Trophoblast cell (in vitro differentiated cells and primary cell): Measurements from ENCODE around the gene TUBGCP2.
"Not testable (repeated sequence)": the region's sequence is repeated elsewhere in the genome, so short reads cannot be mapped to it uniquely, and the experiment has no call there.

Experiments used
- DNase-seq, 2 donors: peaks; one replicate each; pipeline ENCODE4 v3.0.0-alpha.2; 2016
- H2AFZ ChIP-seq: 2 replicates; pipeline ENCODE4 v1.6.1; 2013; ENCODE audit warnings: low read length, moderate library complexity, mild to moderate bottlenecking; ENCODE audit not compliant: insufficient read depth, poor library complexity
- H2AK5ac ChIP-seq: 2 replicates; pipeline ENCODE4 v1.6.1; 2013; ENCODE audit warnings: mild to moderate bottlenecking, low read length
- H2BK120ac ChIP-seq: 2 replicates; pipeline ENCODE4 v1.6.1; 2013; ENCODE audit warnings: low read length, mild to moderate bottlenecking, moderate library complexity; ENCODE audit not compliant: insufficient read depth, poor library complexity
- H2BK12ac ChIP-seq: 2 replicates; pipeline ENCODE4 v1.6.1; 2013; ENCODE audit warnings: mild to moderate bottlenecking, low read length, moderate library complexity
- H2BK5ac ChIP-seq: 2 replicates; pipeline ENCODE4 v1.6.1; 2013; ENCODE audit warnings: low read length, low read depth, moderate library complexity, mild to moderate bottlenecking; ENCODE audit not compliant: poor library complexity
- H3K14ac ChIP-seq: 2 replicates; pipeline ENCODE4 v1.6.1; 2013; ENCODE audit warnings: mild to moderate bottlenecking, low read length
- H3K18ac ChIP-seq: 2 replicates; pipeline ENCODE4 v1.6.1; 2013; ENCODE audit warnings: mild to moderate bottlenecking, low read length
- H3K23ac ChIP-seq: 2 replicates; pipeline ENCODE4 v1.6.1; 2013; ENCODE audit warnings: low read length
- H3K27ac ChIP-seq: 2 replicates; pipeline ENCODE4 v1.5.1; 2013; ENCODE audit warnings: low read depth, mild to moderate bottlenecking, inconsistent platforms, low read length, moderate library complexity
- H3K27me3 ChIP-seq: 2 replicates; pipeline ENCODE4 v1.6.1; 2013; ENCODE audit warnings: inconsistent platforms, mild to moderate bottlenecking, low read length, moderate library complexity; ENCODE audit not compliant: insufficient read depth
- H3K36me3 ChIP-seq, 2 experiments: 1 replicate in 1 of 2; 2 replicates in 1 of 2; pipeline ENCODE4 v1.6.1; 2013; ENCODE audit warnings: low read length in 2 of 2, mild to moderate bottlenecking in 2 of 2, moderate library complexity in 1 of 2; ENCODE audit not compliant: insufficient read depth in 2 of 2, control insufficient read depth in 1 of 2
- H3K4ac ChIP-seq: 2 replicates; pipeline ENCODE4 v1.6.1; 2013; ENCODE audit warnings: low read depth, mild to moderate bottlenecking, low read length, moderate library complexity
- H3K4me1 ChIP-seq, 2 experiments: 1 replicate in 1 of 2; 2 replicates in 1 of 2; pipeline ENCODE4 v1.6.1; 2013; ENCODE audit warnings: low read length in 2 of 2, mild to moderate bottlenecking in 2 of 2, moderate library complexity in 1 of 2; ENCODE audit not compliant: insufficient read depth in 2 of 2, control insufficient read depth in 1 of 2
- H3K4me2 ChIP-seq: 2 replicates; pipeline ENCODE4 v1.6.1; 2013; ENCODE audit warnings: inconsistent platforms, mild to moderate bottlenecking, low read length, moderate library complexity
- H3K4me3 ChIP-seq: 2 replicates; pipeline ENCODE4 v1.5.1; 2013; ENCODE audit warnings: mild to moderate bottlenecking, low read depth, low read length, inconsistent platforms
- H3K79me1 ChIP-seq: one replicate; pipeline ENCODE4 v1.6.1; 2013; ENCODE audit warnings: low read length
- H3K79me2 ChIP-seq: 2 replicates; pipeline ENCODE4 v1.6.1; 2013; ENCODE audit warnings: low read length, mild to moderate bottlenecking; ENCODE audit not compliant: control insufficient read depth, insufficient read depth, poor library complexity
- H3K9ac ChIP-seq: 2 replicates; pipeline ENCODE4 v1.6.1; 2013; ENCODE audit warnings: mild to moderate bottlenecking, low read length
- H3K9me3 ChIP-seq: 2 replicates; pipeline ENCODE4 v1.6.1; 2013; ENCODE audit warnings: low read depth, mild to moderate bottlenecking, control low read depth, inconsistent platforms, low read length; ENCODE audit not compliant: insufficient read depth
- H4K12ac ChIP-seq: 2 replicates; pipeline ENCODE4 v1.6.1; 2013; ENCODE audit warnings: low read depth, mild to moderate bottlenecking, low read length, moderate library complexity
- H4K8ac ChIP-seq: 2 replicates; pipeline ENCODE4 v1.6.1; 2013; ENCODE audit warnings: low read depth, mild to moderate bottlenecking, low read length, moderate library complexity
- H4K91ac ChIP-seq: one replicate; pipeline ENCODE4 v1.6.1; 2013; ENCODE audit warnings: low read depth, mild to moderate bottlenecking, low read length, moderate library complexity
- WGBS: extraction: QIAGEN DNeasy Blood & Tissue Kit; methylation state at CpG from one replicate; pipeline ENCODE4 v1.1.7; 2013; ENCODE audit warnings: missing lambda C conversion rate; ENCODE audit not compliant: insufficient read length, insufficient coverage; ENCODE audit errors: extremely low coverage; 5-methylcytosine and 5-hydroxymethylcytosine counted together

TUBGCP2 gene

DNA sequence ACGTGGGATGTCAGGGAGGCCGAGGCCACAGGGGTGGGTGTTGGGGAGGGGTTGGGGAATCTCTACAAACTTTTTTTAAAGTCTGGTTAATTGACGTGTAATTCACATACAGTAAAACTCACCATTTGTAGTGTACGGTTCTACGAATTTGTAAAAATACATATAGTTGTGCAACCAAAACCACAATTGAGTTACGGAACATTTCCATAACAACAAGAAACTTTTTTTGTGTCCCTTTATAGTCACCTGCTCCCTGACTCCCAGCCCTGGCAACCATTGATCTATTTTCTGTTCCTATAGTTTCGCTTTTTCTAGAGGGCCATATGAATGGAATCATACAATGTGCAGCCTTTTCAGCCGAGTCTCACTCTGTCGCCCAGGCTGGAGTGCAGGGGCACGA, 73.9 kb downstream of the TUBGCP2 start:
- not testable (repeated sequence) for H3K36me3 ChIP-seq, H3K4me2 ChIP-seq, H3K4ac ChIP-seq, H3K4me3 ChIP-seq, H2BK120ac ChIP-seq, H3K14ac ChIP-seq, H2BK5ac ChIP-seq, H3K18ac ChIP-seq, H2BK12ac ChIP-seq, H3K23ac ChIP-seq, H4K12ac ChIP-seq, H4K91ac ChIP-seq, H3K79me1 ChIP-seq, H3K79me2 ChIP-seq, H4K8ac ChIP-seq, H2AFZ ChIP-seq, DNase-seq, H3K9ac ChIP-seq, H3K27ac ChIP-seq, H2AK5ac ChIP-seq, H3K9me3 ChIP-seq
- WGBS = no CpG with 5 or more reads among the region's 10 CpGs
- Histone ChIP-seq H3K27me3 (peaks cover 78% of the 10 kb centered on the region), H3K4me1 (peaks cover 7 to 12% of the 10 kb centered on the region in 2 experiments)

- no peaks in the 10 kb centered on the region for H3K36me3 ChIP-seq
- no peaks in the 10 kb centered on the region for H3K79me1 ChIP-seq
Measured at GRCh38 chr10:133231946-133232574, 76.6 kb downstream of the TUBGCP2 start.

DNA sequence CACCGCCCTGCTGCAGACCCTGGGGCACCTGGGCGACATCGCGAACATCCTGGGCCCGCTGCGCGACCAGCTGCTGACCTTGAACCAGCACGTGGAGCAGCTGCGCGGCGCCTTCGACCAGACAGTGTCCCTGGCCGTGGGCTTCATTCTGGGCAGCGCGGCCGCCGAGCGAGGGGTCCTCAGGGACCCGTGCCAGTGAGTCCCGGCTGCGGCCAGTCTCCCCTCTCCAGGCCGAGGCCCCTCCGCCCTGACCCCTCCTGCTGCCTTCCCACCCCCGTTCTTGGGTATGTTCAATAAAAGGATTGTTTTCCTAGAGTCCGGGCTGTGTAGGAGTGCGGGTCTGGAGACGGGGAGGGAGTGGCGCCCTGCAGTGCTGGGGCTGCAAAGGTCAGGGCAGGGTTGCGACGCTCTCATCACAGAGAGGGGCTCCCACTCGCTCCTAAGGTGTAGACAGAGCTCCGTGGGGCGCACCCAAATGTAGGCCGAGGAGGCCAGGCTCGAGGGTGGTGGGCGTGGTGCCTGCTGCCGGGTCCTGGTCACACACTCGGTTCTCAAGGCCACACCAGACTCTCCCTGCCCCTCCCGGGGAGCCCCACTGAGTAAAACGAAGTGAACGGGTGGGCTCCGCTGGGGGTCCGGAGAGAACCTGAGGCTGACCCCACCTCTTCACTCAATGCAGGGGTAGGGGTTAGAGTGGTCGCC, 77.3 kb downstream of the TUBGCP2 start:
- WGBS = no CpG with 5 or more reads among the region's 44 CpGs

More at GRCh38 chr10:133231946-133232574, 76.6 kb downstream of the TUBGCP2 start:
- H3K4me2 ChIP-seq = no peak overlapping the region
- no peak overlapping the region for H4K91ac ChIP-seq
- H3K27ac ChIP-seq = no peak overlapping the region
- H3K4me1 ChIP-seq = peaks cover 4 to 10% of the 10 kb centered on the region in 2 experiments
- H3K23ac ChIP-seq = no peak overlapping the region
- H3K27me3 ChIP-seq = peaks cover 74% of the 10 kb centered on the region
- H3K79me2 ChIP-seq = no peaks in the 10 kb centered on the region
- H3K4me3 ChIP-seq = no peak overlapping the region
- H3K9me3 ChIP-seq = peaks cover 11% of the 10 kb centered on the region
- H3K14ac ChIP-seq = no peak overlapping the region
- no peak overlapping the region for H4K12ac ChIP-seq
- H2BK12ac ChIP-seq = no peak overlapping the region
- no CpG with 5 or more reads among the region's 11 CpGs for WGBS
- no peak overlapping the region for H3K4ac ChIP-seq
- no peak overlapping the region for H2BK5ac ChIP-seq
- no peak overlapping the region for H2AK5ac ChIP-seq
- H2BK120ac ChIP-seq = no peak overlapping the region
- H4K8ac ChIP-seq = no peak overlapping the region
- H2AFZ ChIP-seq = no peak overlapping the region
- no peak overlapping the region for H3K18ac ChIP-seq
- H3K9ac ChIP-seq = no peak overlapping the region
- no peak for DNase-seq

DNA sequence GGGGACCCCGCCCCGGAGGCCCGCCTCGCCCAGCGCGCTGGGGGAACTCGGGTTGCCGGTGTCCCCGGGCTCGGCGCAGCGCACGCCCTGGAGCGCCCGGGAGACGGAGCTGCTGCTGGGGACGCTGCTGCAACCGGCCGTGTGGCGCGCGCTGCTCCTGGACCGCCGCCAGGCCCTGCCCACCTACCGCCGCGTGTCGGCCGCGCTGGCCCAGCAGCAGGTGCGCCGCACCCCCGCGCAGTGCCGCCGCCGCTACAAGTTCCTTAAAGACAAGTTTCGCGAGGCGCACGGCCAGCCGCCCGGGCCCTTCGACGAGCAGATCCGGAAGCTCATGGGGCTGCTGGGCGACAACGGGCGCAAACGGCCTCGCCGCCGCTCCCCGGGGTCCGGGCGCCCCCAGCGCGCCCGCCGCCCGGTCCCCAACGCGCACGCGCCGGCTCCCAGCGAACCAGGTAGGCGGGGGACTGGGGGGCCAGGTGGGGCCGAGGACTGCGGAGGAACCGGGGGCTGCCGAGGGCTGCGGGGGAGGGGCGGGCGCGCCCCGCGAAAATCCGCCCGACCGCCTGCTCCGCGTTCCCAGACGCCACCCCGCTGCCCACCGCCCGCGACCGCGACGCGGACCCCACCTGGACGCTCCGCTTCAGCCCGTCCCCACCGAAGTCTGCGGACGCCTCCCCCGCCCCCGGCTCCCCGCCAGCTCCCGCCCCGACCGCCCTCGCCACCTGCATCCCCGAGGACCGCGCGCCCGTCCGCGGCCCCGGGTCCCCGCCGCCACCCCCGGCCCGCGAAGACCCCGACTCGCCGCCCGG, 78.1 kb downstream of the TUBGCP2 start:
- H3K18ac ChIP-seq = no peak overlapping the region
- no peak overlapping the region for H3K4me3 ChIP-seq
- no peak overlapping the region for H2BK120ac ChIP-seq
- H4K8ac ChIP-seq = no peak overlapping the region
- H2AFZ ChIP-seq = no peak overlapping the region
- no peak overlapping the region for H3K27ac ChIP-seq
- H3K36me3 ChIP-seq = no peaks in the 10 kb centered on the region
- no peak overlapping the region for H2BK12ac ChIP-seq
- no peak overlapping the region for H2AK5ac ChIP-seq
- H3K79me2 ChIP-seq = no peaks in the 10 kb centered on the region
- no peak overlapping the region for H4K91ac ChIP-seq
- H3K9ac ChIP-seq = no peak overlapping the region
- no peak overlapping the region for H3K14ac ChIP-seq
- H3K4ac ChIP-seq = no peak overlapping the region
- H3K4me1 ChIP-seq = peaks cover 0 to 4% of the 10 kb centered on the region in 2 experiments
- no peak overlapping the region for H2BK5ac ChIP-seq
- no CpG with 5 or more reads among the region's 122 CpGs for WGBS
- H4K12ac ChIP-seq = no peak overlapping the region
- peaks cover under 1% of the 10 kb centered on the region for H3K79me1 ChIP-seq
- peak overlapping the region; percentile 42 for H3K4me2 ChIP-seq
- H3K27me3 ChIP-seq = peaks cover 59% of the 10 kb centered on the region
- H3K23ac ChIP-seq = no peak overlapping the region
- no peak for DNase-seq
- peaks cover 6% of the 10 kb centered on the region for H3K9me3 ChIP-seq

More for the DNA sequence above, 77.3 kb downstream of the TUBGCP2 start:
- Histone ChIP-seq H4K91ac (no peak overlapping the region), H3K4me1 (peaks cover 0 to 4% of the 10 kb centered on the region in 2 experiments), H3K27ac (no peak overlapping the region), H3K27me3 (peaks cover 67% of the 10 kb centered on the region), H3K23ac (no peak overlapping the region), H2BK5ac (no peak overlapping the region), H3K4me3 (no peak overlapping the region), H2AK5ac (no peak overlapping the region), H4K12ac (no peak overlapping the region), H3K79me2 (no peaks in the 10 kb centered on the region), H3K4ac (no peak overlapping the region), H3K36me3 (no peaks in the 10 kb centered on the region), H3K4me2 (no peak overlapping the region), H3K79me1 (no peaks in the 10 kb centered on the region), H3K9ac (no peak overlapping the region), H2BK120ac (no peak overlapping the region), H3K14ac (no peak overlapping the region), H3K9me3 (peaks cover 6% of the 10 kb centered on the region), H4K8ac (no peak overlapping the region), H2AFZ (no peak overlapping the region), H3K18ac (no peak overlapping the region), H2BK12ac (no peak overlapping the region)
- no peak for DNase-seq
